SK-N-SH (cell line): Measurements from ENCODE around the gene TCFL5. TPM values are rescaled to one million over a fixed set of nuclear protein-coding genes. Genes with fewer than 3 reads are reported as not detected.

Source experiments
- CTCF ChIA-PET: fragments of 300-600, 350-600 bp; formaldehyde crosslinking; extraction: SDS; loops from one replicate; lab custom pipeline; 2021; lab: Yijun Ruan, JAX
- POLR2A ChIA-PET: fragments of 350-600 bp; sonication (Branson Sonifier 250); formaldehyde crosslinking; extraction: SDS; loops from one replicate; lab custom pipeline; 2020; ENCODE audit warnings: antibody characterized with exemption, inconsistent platforms; lab: Yijun Ruan, JAX
- DNase-seq: peaks from one replicate; pipeline ENCODE4 v3.0.0; 2012
- H2AFZ ChIP-seq: fragments of 200-600 bp; sonication (generic); 2 replicates; pipeline ENCODE4 v1.8.1; 2016; ENCODE audit warnings: antibody characterized with exemption, mild to moderate bottlenecking, low read depth
- H3F3A ChIP-seq: fragments of 200-600 bp; sonication (generic); replicated peaks from 2 replicates; pipeline ENCODE3; 2016; ENCODE audit warnings: antibody characterized with exemption, mild to moderate bottlenecking; ENCODE audit not compliant: insufficient read depth
- H3K27ac ChIP-seq, 2 experiments: fragments of 200-500 bp in 1 of 2; fragments of 200-600 bp in 1 of 2; sonication (Bioruptor generic) in 1 of 2; sonication (generic), shearing (Covaris generic) in 1 of 2; 2 replicates each; pipeline versions ENCODE4 v1.5.1 to v1.6.1; 2014 to 2016; ENCODE audit warnings: low read depth in 2 of 2, inconsistent platforms in 1 of 2, low read length in 1 of 2, mild to moderate bottlenecking in 1 of 2, mixed read lengths in 1 of 2
- H3K27me3 ChIP-seq: fragments of 200-600 bp; sonication (generic), shearing (Covaris generic); 2 replicates; pipeline ENCODE4 v1.6.1; 2016; ENCODE audit warnings: mixed run types; ENCODE audit not compliant: insufficient read depth
- H3K36me3 ChIP-seq, 2 experiments: fragments of 200-500 bp in 1 of 2; fragments of 200-600 bp in 1 of 2; sonication (Bioruptor generic) in 1 of 2; sonication (generic) in 1 of 2; replicated peaks in 1 of 2; 2 replicates each; pipeline versions ENCODE3 to v1.5.1; 2014 to 2016; ENCODE audit warnings: low read length in 1 of 2, mild to moderate bottlenecking in 1 of 2; ENCODE audit not compliant: insufficient read depth in 2 of 2, control insufficient read depth in 1 of 2
- H3K4me1 ChIP-seq, 2 experiments: fragments of 200-500 bp in 1 of 2; fragments of 200-600 bp in 1 of 2; sonication (Bioruptor generic) in 1 of 2; sonication (generic), shearing (Covaris generic) in 1 of 2; 2 replicates each; pipeline versions ENCODE4 v1.5.1 to v1.6.1; 2014 to 2016; ENCODE audit warnings: low read depth in 1 of 2, low read length in 1 of 2, mixed run types in 1 of 2; ENCODE audit not compliant: insufficient read depth in 2 of 2, control insufficient read depth in 1 of 2
- H3K4me2 ChIP-seq: fragments of 200-600 bp; sonication (generic), shearing (Covaris generic); 2 replicates; pipeline ENCODE4 v1.6.1; 2017; ENCODE audit warnings: mixed run types
- H3K4me3 ChIP-seq, 2 experiments: fragments of 200-500 bp in 1 of 2; fragments of 200-600 bp in 1 of 2; sonication (Bioruptor generic) in 1 of 2; sonication (generic), shearing (Covaris generic) in 1 of 2; 2 replicates each; pipeline versions ENCODE4 v1.5.1 to v1.8.1; 2014 to 2016; ENCODE audit warnings: low read depth in 2 of 2, inconsistent platforms in 1 of 2, low read length in 1 of 2, mild to moderate bottlenecking in 1 of 2, mixed read lengths in 1 of 2, moderate library complexity in 1 of 2
- H3K79me2 ChIP-seq: fragments of 200-600 bp; sonication (generic); 2 replicates; pipeline ENCODE4 v1.8.1; 2017; ENCODE audit warnings: mild to moderate bottlenecking; ENCODE audit not compliant: insufficient read depth
- H3K9ac ChIP-seq: fragments of 200-600 bp; sonication (generic); 2 replicates; pipeline ENCODE4 v1.6.1; 2017; ENCODE audit warnings: mixed run types
- H3K9me2 ChIP-seq: fragments of 200-600 bp; sonication (generic); 2 replicates; pipeline ENCODE4 v1.6.1; 2017; ENCODE audit warnings: mixed run types
- H3K9me3 ChIP-seq: fragments of 200-600 bp; sonication (generic); 2 replicates; pipeline ENCODE4 v1.6.1; 2017; ENCODE audit warnings: mixed run types, mild to moderate bottlenecking, moderate library complexity
- H4K20me1 ChIP-seq: fragments of 200-600 bp; sonication (generic); 2 replicates; pipeline ENCODE4 v1.6.1; 2017; ENCODE audit warnings: mild to moderate bottlenecking, mixed run types; ENCODE audit not compliant: insufficient read depth
- ELF1 ChIP-seq: IDR thresholded peaks from 2 replicates; pipeline ENCODE4 v1.4.0; 2012
- EP300 ChIP-seq, 2 experiments: IDR thresholded peaks; 2 replicates each; pipeline versions ENCODE4 v1.4.0 to v1.6.1; 2012; ENCODE audit warnings: borderline replicate concordance in 1 of 2, low read depth in 1 of 2, low read length in 1 of 2
- EZH2phosphoT487 ChIP-seq: fragments of 200-600 bp; sonication (generic); IDR thresholded peaks from 2 replicates; pipeline ENCODE4 v1.6.1; 2017; ENCODE audit warnings: low read depth, mixed run types, mild to moderate bottlenecking, antibody characterized with exemption, moderate library complexity, borderline replicate concordance
- FOXJ3 ChIP-seq: sonication (generic); formaldehyde crosslinking; IDR thresholded peaks from 2 replicates; pipeline ENCODE4 v1.5.1; 2020; ENCODE audit warnings: mild to moderate bottlenecking, missing genetic modification reagents
- GABPA ChIP-seq: IDR thresholded peaks from 2 replicates; pipeline ENCODE4 v1.4.0; 2012; ENCODE audit warnings: low read depth, mild to moderate bottlenecking
- MEF2A ChIP-seq: IDR thresholded peaks from 2 replicates; pipeline ENCODE4 v1.4.0; 2012; ENCODE audit warnings: low read depth, borderline replicate concordance
- NRF1 ChIP-seq: IDR thresholded peaks from 2 replicates; pipeline ENCODE4 v1.6.1; 2012; ENCODE audit warnings: low read depth, mild to moderate bottlenecking, low read length
- POLR2AphosphoS5 ChIP-seq: IDR thresholded peaks from 2 replicates; pipeline ENCODE4 v1.6.1; 2012; ENCODE audit warnings: low read depth, low read length
- RAD21 ChIP-seq: IDR thresholded peaks from 2 replicates; pipeline ENCODE4 v1.6.1; 2012; ENCODE audit warnings: mild to moderate bottlenecking, low read length
- SIN3A ChIP-seq: IDR thresholded peaks from 2 replicates; pipeline ENCODE4 v1.6.1; 2012; ENCODE audit warnings: low read depth, mild to moderate bottlenecking, low read length, moderate library complexity, borderline replicate concordance
- TAF1 ChIP-seq: IDR thresholded peaks from 2 replicates; pipeline ENCODE4 v1.6.1; 2012; ENCODE audit warnings: low read depth, mild to moderate bottlenecking, low read length, moderate library complexity, borderline replicate concordance
- TEAD4 ChIP-seq: IDR thresholded peaks from 2 replicates; pipeline ENCODE4 v1.4.0; 2012; ENCODE audit warnings: mild to moderate bottlenecking, borderline replicate concordance; ENCODE audit not compliant: insufficient read depth
- YY1 ChIP-seq: IDR thresholded peaks from 2 replicates; pipeline ENCODE4 v1.4.0; 2012; ENCODE audit warnings: low read depth, mild to moderate bottlenecking
- WGBS: methylation state at CpG from one replicate; pipeline ENCODE4 v1.1.6; 2017; ENCODE audit warnings: low lambda C conversion rate; 5-methylcytosine and 5-hydroxymethylcytosine counted together
- polyA plus RNA-seq, 3 experiments: library from polyadenylated mRNA; depleted of rRNA; stranded (reverse); fragments of >200 nt; gene quantifications; 2 replicates each; pipeline ENCODE4 v1.2.3, GENCODE V29; 2012
- TF ChIP-seq, protein P1 (sequence below): IDR thresholded peaks from 2 replicates; pipeline ENCODE4 v1.4.0; 2012; ENCODE audit warnings: low read depth, borderline replicate concordance
- TF ChIP-seq, protein P2 (sequence below): fragments of 150-350 bp; IDR thresholded peaks from 2 replicates; pipeline ENCODE4 v1.6.1; 2017; ENCODE audit warnings: antibody characterized with exemption, low read length, low read depth, borderline replicate concordance
- TF ChIP-seq, protein P3 (sequence below): IDR thresholded peaks from 2 replicates; pipeline ENCODE4 v1.4.0; 2012; ENCODE audit warnings: low read depth

TCFL5 gene
- polyA plus RNA-seq, 1 of the 3 experiments (the other 2 are of a cell fraction): 10.1 TPM

DNA sequence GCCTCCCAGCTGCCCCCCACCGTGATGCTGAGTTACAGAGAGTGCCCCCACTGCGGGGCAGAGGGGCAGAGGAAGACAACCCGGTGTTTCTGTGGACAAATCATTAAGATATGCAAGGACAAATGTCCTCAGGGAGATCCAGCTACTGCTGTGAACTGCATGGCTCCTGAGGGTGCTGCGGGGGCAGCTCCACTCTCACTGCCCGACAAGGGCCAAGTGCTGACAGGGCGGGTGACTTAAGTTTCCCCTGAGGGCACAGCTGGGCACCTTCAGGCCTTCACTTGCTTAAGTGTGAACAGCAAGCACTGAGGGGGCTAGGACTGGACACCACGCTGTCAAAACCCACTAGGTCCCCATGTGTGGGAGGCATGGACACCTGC lies 26.2 kb upstream of the TCFL5 start:
- Histone ChIP-seq H3K27me3 (no peaks in the 10 kb centered on the region), H3K4me1 (peaks cover 17 to 19% of the 10 kb centered on the region in 2 experiments), H3K9me3 (no peaks in the 10 kb centered on the region), H3K9ac (peak overlapping the region; percentile 16; the same call in 1 of the 2 replicates), H3F3A (peaks cover 27% of the 10 kb centered on the region), H3K79me2 (no peaks in the 10 kb centered on the region), H3K9me2 (no peaks in the 10 kb centered on the region), H3K4me2 (peak overlapping the region; percentile 63), H3K27ac (peak overlapping the region; percentile 65 to 79), H3K36me3 (peaks cover 50 to 73% of the 10 kb centered on the region in 2 experiments), H3K4me3 (no peak overlapping the region), H4K20me1 (0 out of 2 replicates have a peak, but pooled peaks cover 4% of the 10 kb centered on the region), H2AFZ (no peak overlapping the region)
- TF ChIP-seq RAD21 (no peak), NRF1 (no peak), FOXJ3 (CRISPR knock-in tag) (no peak), SIN3A (no peak), EP300 (IDR thresholded peaks at IDR 0.05; ENCODE audit: borderline replicate concordance in 1 of 2, low read depth in 1 of 2, low read length in 1 of 2) (no peak), TAF1 (no peak), POLR2AphosphoS5 (no peak), TEAD4 (no peak), GABPA (no peak), ELF1 (no peak), MEF2A (no peak), EZH2phosphoT487 (no peak), YY1 (no peak)
- TF ChIP-seq, protein P1, sequence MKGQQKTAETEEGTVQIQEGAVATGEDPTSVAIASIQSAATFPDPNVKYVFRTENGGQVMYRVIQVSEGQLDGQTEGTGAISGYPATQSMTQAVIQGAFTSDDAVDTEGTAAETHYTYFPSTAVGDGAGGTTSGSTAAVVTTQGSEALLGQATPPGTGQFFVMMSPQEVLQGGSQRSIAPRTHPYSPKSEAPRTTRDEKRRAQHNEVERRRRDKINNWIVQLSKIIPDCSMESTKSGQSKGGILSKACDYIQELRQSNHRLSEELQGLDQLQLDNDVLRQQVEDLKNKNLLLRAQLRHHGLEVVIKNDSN: no peak
- TF ChIP-seq, protein P2, sequence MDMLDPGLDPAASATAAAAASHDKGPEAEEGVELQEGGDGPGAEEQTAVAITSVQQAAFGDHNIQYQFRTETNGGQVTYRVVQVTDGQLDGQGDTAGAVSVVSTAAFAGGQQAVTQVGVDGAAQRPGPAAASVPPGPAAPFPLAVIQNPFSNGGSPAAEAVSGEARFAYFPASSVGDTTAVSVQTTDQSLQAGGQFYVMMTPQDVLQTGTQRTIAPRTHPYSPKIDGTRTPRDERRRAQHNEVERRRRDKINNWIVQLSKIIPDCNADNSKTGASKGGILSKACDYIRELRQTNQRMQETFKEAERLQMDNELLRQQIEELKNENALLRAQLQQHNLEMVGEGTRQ: no peak
- TF ChIP-seq, protein P3, sequence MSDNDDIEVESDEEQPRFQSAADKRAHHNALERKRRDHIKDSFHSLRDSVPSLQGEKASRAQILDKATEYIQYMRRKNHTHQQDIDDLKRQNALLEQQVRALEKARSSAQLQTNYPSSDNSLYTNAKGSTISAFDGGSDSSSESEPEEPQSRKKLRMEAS: no peak
- CTCF ChIA-PET: interaction anchor here (0.9 to 7.2 kb wide), 8 partner anchors 12 to 121 kb away, joined by 3 to 77 read pairs (median 6); no protein-coding TSS in a partner anchor
- peak; percentile 26 for DNase-seq
- POLR2A ChIA-PET: interaction anchor here (0.7 to 2.2 kb wide), 3 partner anchors 12 to 20 kb away, joined by 3 to 14 read pairs (median 4); no protein-coding TSS in a partner anchor
- no CpG with 5 or more reads among the region's 7 CpGs for WGBS
